ENCODE data around the gene CCDC88B. TPM values are rescaled to one million over a fixed set of nuclear protein-coding genes. Genes with fewer than 3 reads are reported as not detected.

The CCDC88B gene
- total and polyA plus RNA-seq, 10 of the 15 experiments (the other 5 are each of a cell fraction or from before 2014, with no cell fraction given), result 0.24 to 66.0 (median 19.2) TPM

DNA sequence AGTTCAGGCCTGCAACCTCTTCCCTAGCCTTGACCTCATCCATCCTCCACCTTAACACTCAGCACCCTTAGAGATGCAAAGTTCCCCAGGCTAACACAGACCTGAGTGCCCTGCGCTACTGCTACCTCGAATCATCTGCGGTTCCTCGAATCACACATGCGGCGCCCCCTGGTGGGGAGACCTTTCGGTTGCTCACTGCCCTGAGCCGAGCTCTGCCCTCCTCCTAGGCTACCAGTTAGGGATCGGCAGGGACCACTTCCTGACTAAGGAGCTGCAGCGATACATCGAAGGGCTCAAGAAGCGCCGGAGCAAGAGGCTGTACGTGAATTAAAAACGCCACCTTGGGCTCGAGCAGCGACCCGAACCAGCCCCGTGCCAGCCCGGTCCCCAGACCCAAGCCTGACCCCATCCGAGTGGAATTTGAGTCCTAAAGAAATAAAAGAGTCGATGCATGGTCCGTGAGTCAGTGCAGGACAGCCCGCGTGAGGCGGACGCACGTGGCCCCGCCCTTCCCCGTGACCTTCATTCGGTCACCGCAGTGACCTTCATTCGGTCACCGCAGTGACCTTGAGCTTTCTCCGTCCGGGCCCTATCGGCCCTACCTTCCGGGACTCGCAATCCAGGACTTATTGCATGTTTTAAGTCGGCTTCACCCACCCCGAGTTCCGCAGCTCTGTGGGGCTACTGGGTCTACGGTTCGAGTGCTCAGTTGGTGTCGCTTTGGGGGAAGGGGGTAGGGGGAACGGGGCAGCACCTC lies 35.5 kb upstream of the CCDC88B start (continued):
- TF ChIP-seq TCF3 (IDR thresholded peaks at IDR 0.05; ENCODE audit: borderline replicate concordance, insufficient read depth, low read depth, low read length) (no peak), KAT2A (conservative IDR thresholded peaks at IDR 0.05; ENCODE audit: control insufficient read depth, low read depth, low read length) (no peak), IRF3 (IDR thresholded peaks at IDR 0.05) (no peak; the same call in 1 of the 2 replicates), NFYA (IDR thresholded peaks at IDR 0.05; ENCODE audit: borderline replicate concordance, low read depth, low read length) (no peak), MTA2 (IDR thresholded peaks at IDR 0.05; ENCODE audit: low read depth) (peak; percentile 61; the same call in 1 of the 2 replicates), ZBED1 (IDR thresholded peaks at IDR 0.05; ENCODE audit: borderline replicate concordance) (no peak), SIN3A (IDR thresholded peaks at IDR 0.05; ENCODE audit: low read depth, low read length) (peak; percentile 75; the same call in 1 of the 2 replicates), USF1 (IDR thresholded peaks at IDR 0.05; ENCODE audit: borderline replicate concordance, extremely low read length, insufficient read depth, low read depth, low read length) (peak; percentile 46), CUX1 (IDR thresholded peaks at IDR 0.05; ENCODE audit: insufficient replicate concordance, low read depth, low read length) (no peak), EZH2 (IDR thresholded peaks at IDR 0.05; ENCODE audit: borderline replicate concordance, control insufficient read depth, low read depth, low read length) (no peak), ZNF622 (IDR thresholded peaks at IDR 0.05) (no peak), GABPA (IDR thresholded peaks at IDR 0.05; ENCODE audit: low read depth) (no peak), RAD21 (IDR thresholded peaks at IDR 0.05; ENCODE audit: insufficient read depth, low read depth, low read length) (peak; percentile 41), RAD51 (IDR thresholded peaks at IDR 0.05) (peak; percentile 79), ZBTB4 (CRISPR knock-in tag; IDR thresholded peaks at IDR 0.05) (no peak), RFX5 (IDR thresholded peaks at IDR 0.05; ENCODE audit: low read depth, low read length) (no peak)
- TF ChIP-seq, protein P1, sequence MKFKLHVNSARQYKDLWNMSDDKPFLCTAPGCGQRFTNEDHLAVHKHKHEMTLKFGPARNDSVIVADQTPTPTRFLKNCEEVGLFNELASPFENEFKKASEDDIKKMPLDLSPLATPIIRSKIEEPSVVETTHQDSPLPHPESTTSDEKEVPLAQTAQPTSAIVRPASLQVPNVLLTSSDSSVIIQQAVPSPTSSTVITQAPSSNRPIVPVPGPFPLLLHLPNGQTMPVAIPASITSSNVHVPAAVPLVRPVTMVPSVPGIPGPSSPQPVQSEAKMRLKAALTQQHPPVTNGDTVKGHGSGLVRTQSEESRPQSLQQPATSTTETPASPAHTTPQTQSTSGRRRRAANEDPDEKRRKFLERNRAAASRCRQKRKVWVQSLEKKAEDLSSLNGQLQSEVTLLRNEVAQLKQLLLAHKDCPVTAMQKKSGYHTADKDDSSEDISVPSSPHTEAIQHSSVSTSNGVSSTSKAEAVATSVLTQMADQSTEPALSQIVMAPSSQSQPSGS (IDR thresholded peaks at IDR 0.05; ENCODE audit: low read length), result no peak
